Choroid plexus epithelial cell (primary cell): ENCODE data around the gene POU5F1.

Experiments used
- DNase-seq: peaks from one replicate; pipeline ENCODE4 v3.0.0-alpha.2; 2010; ENCODE audit warnings: low read depth
- H3K4me3 ChIP-seq: 2 replicates; pipeline ENCODE4 v1.5.1; 2011; ENCODE audit warnings: low read depth, mild to moderate bottlenecking, control low read depth, low read length, moderate library complexity
- TF ChIP-seq, protein P1 (sequence below): conservative IDR thresholded peaks from 2 replicates; pipeline ENCODE4 v1.5.1; 2011; ENCODE audit warnings: low read depth, mild to moderate bottlenecking, control low read depth, inconsistent platforms, low read length, moderate library complexity

Gene POU5F1

DNA sequence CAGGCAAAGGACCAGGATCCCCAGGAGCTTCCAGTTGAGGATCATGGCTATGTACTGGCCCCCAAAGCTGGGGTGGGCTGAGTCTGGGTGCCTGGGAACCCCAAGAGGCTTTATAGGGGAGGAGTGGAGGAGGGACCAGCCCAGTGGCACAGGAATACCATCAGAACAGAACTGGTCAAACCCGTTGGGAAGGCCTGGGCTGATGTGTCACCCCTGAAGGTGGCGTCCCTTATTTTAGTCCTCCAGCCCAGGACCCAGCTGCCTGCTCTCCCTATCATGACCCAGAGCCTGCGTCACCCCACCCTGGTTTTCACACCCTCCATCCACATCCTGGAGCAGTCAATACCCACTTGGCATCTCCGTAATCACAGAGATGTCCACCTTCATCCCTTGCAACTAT is 31.5 kb downstream of the POU5F1 start, which contains the start of gene PSORS1C2:
Gene PSORS1C2 (minus strand): TSS at position 85 of the 400 bp plus-strand sequence. CDS start 40 bp downstream, at position 45.
- H3K4me3 ChIP-seq = no peak within 1 kb of the TSS
- TF ChIP-seq, protein P1, sequence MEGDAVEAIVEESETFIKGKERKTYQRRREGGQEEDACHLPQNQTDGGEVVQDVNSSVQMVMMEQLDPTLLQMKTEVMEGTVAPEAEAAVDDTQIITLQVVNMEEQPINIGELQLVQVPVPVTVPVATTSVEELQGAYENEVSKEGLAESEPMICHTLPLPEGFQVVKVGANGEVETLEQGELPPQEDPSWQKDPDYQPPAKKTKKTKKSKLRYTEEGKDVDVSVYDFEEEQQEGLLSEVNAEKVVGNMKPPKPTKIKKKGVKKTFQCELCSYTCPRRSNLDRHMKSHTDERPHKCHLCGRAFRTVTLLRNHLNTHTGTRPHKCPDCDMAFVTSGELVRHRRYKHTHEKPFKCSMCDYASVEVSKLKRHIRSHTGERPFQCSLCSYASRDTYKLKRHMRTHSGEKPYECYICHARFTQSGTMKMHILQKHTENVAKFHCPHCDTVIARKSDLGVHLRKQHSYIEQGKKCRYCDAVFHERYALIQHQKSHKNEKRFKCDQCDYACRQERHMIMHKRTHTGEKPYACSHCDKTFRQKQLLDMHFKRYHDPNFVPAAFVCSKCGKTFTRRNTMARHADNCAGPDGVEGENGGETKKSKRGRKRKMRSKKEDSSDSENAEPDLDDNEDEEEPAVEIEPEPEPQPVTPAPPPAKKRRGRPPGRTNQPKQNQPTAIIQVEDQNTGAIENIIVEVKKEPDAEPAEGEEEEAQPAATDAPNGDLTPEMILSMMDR = no peak

DNA sequence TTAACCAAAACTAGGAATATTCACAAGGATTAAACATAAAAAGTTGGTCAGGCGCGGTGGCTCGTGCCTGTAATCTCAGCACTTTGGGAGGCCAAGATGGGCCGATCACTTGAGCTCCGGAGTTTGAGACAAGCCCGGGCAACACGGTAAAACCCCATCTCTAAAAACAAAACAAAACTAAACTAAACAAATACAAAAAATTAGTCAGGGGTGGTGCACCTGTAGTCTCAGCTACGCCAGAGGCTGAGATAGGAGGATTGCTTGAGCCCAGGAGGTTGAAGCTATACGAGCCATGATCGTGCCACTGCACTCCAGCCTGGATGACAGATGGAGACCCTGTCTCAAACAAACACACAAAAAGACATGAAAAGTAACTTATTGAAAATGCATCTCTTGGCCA is 34.8 kb downstream of the POU5F1 start:
- no peak overlapping the region for H3K4me3 ChIP-seq
- no peak for DNase-seq
- TF ChIP-seq, protein P1 = no peak

More for the DNA sequence above, 31.5 kb downstream of the POU5F1 start, which contains the start of gene PSORS1C2:
- no peak for DNase-seq

DNA sequence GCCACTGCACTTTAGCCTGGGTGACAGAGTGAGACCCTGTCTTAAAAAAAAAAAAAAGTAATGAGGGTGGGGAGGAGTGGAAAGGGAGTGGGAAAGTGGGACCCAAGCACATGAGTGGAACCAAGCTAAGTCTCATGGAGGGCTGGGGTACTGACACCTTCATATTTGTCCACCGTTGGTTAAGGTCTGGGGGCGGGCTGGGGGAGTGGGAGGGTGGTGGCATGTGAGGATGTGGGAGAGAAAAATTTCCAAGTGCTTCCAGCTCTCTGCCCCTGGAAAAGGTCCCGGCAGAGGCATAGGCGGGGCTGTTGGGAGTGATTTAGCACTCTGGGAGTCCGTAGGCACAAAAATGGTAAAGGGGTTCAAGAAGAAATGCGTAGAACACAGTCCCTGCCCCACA is 37.7 kb downstream of the POU5F1 start:
- TF ChIP-seq, protein P1 = no peak
- H3K4me3 ChIP-seq = no peak overlapping the region
- no peak for DNase-seq

DNA sequence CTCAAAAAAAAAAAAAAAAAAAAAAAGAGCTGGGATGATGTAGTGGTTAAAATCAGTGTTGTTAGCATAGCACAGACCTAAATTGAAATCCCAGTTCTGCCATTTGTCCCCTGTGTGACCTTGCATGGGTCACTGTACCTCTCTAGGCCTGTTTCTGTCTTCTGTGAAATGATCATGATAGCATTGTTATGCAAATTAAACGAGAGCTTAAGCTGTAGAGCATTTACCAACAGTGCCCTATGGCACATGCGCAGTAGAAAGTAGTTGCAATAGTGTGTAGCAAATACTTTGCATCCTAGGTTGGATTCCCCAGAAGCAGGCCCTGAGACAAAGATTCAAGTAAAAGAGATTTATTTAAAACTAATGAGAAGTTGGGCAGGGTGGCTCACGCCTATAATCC is 38.9 kb downstream of the POU5F1 start:
- TF ChIP-seq, protein P1 = no peak
- H3K4me3 ChIP-seq = no peak overlapping the region
- no peak for DNase-seq

DNA sequence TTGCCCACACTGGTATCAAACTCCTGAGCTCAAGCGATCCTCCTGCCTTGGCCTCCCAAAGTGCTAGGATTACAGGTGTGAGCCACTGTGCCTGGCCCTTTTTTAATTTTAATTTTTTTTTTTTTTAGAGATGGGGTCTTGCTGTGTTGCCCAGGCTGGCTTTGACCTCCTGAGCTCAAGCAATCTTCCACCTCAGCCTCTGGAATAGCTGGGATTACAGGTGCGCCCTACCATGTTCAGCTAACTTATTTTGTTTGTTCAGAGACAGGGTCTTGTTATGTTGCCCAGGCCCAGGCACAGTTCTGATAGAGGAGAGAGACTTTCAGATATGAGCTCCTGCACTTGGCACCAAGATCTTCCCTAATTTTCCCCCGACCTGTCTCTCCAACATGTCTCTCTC is 39.7 kb downstream of the POU5F1 start:
- no peak for DNase-seq
- TF ChIP-seq, protein P1 = no peak
- H3K4me3 ChIP-seq = no peak overlapping the region

DNA sequence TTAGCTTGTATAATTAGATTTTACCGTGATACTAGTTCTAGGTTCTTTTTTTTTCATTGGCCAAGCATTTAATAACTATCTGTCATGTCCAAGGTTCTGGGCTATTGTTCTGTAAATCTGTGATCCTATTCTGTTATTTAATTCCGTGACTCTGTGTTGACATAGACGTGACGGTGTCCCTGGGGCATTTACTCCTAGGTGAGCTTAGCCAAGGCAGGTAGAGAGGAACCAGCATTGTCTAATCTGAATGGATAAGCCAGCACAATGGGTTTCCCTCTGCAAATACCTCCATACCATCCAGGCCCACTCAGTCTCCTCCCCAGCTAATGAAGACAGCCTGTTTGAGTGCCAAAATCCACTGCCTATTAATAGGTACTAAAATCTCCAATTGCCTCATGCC is 41.4 kb downstream of the POU5F1 start:
- TF ChIP-seq, protein P1 = no peak
- no peak overlapping the region for H3K4me3 ChIP-seq
- DNase-seq = no peak

DNA sequence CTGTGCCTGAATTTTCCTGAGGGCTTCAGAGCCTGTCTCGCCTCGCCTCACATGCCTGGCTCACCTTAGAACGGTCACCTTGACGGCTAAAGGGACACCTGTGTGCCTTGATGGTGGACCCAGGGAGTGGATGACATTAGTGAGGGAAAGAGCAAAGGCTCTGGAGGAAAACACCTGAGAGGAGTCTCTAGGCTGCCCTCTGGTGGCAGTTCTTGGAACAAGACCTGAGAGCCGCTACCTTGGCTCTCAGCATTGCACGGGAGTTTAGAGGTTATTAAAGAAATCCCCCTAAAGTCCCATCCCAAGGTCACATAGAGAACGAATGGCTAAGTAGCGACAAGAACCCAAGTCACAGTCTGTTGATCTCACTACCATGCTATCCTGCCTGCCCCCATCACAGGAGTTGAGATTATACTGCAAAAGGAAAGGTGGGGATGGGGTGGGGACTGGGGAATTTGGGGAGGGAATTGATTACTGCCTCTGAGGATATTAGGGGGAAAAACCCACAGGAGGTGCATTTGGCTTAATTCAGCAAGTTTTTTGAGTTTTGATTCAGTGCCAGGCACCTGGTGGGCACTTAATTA is 42.3 kb downstream of the POU5F1 start:
- no peak overlapping the region for H3K4me3 ChIP-seq
- DNase-seq = peak; percentile 54
- TF ChIP-seq, protein P1 = peak; percentile 89
